ENCODE measurements around the gene CLNK.

GRCh38 chr4:10666616-10667015 is 18.0 kb downstream of the CLNK start:
- TF ChIP-seq CTCF (IDR thresholded peaks at IDR 0.05 in 2 of 3, conservative IDR thresholded peaks at IDR 0.05 in 1 of 3; ENCODE audit: borderline replicate concordance in 1 of 3, insufficient read depth in 1 of 3, low read depth in 2 of 3, low read length in 2 of 3) (no peak), EGR1 (IDR thresholded peaks at IDR 0.05; ENCODE audit: low read depth) (no peak)

Measured in HCT116 (cell line).